AG09319 (cell line): ENCODE results near the gene RBCK1.
"Not testable (repeated sequence)": the region's sequence is repeated elsewhere in the genome, so short reads cannot be mapped to it uniquely, and the experiment has no call there.

Experiments used
- DNase-seq: peaks from one replicate; pipeline ENCODE4 v3.0.0-alpha.2; 2010; ENCODE audit warnings: low read depth; ENCODE audit errors: extremely low read depth
- TF ChIP-seq, protein P1 (sequence below): IDR thresholded peaks from 2 replicates; pipeline ENCODE4 v1.5.1; 2011; ENCODE audit warnings: low read depth, mild to moderate bottlenecking, inconsistent platforms, low read length, moderate library complexity

The RBCK1 gene

DNA sequence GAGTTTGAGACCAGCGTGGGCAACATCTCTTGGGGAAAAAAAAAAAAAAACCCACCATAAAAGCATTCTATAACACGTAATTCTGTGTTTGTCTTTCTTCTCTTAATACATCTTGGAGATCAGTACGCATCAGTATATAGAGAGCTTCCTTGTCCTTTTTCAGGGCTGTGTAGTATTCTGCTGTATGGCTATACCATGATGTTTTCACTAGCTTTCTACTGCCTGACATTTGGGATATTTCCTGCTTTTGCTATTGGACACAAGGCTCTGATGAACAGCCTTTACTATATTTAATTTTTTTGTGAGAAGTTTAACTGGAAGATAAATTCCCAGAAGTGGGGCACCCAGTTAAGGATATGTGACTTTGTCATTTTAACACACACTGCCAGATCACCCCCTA is 20.6 kb upstream of the RBCK1 start:
- DNase-seq: no peak
- TF ChIP-seq, protein P1, sequence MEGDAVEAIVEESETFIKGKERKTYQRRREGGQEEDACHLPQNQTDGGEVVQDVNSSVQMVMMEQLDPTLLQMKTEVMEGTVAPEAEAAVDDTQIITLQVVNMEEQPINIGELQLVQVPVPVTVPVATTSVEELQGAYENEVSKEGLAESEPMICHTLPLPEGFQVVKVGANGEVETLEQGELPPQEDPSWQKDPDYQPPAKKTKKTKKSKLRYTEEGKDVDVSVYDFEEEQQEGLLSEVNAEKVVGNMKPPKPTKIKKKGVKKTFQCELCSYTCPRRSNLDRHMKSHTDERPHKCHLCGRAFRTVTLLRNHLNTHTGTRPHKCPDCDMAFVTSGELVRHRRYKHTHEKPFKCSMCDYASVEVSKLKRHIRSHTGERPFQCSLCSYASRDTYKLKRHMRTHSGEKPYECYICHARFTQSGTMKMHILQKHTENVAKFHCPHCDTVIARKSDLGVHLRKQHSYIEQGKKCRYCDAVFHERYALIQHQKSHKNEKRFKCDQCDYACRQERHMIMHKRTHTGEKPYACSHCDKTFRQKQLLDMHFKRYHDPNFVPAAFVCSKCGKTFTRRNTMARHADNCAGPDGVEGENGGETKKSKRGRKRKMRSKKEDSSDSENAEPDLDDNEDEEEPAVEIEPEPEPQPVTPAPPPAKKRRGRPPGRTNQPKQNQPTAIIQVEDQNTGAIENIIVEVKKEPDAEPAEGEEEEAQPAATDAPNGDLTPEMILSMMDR: no peak

DNA sequence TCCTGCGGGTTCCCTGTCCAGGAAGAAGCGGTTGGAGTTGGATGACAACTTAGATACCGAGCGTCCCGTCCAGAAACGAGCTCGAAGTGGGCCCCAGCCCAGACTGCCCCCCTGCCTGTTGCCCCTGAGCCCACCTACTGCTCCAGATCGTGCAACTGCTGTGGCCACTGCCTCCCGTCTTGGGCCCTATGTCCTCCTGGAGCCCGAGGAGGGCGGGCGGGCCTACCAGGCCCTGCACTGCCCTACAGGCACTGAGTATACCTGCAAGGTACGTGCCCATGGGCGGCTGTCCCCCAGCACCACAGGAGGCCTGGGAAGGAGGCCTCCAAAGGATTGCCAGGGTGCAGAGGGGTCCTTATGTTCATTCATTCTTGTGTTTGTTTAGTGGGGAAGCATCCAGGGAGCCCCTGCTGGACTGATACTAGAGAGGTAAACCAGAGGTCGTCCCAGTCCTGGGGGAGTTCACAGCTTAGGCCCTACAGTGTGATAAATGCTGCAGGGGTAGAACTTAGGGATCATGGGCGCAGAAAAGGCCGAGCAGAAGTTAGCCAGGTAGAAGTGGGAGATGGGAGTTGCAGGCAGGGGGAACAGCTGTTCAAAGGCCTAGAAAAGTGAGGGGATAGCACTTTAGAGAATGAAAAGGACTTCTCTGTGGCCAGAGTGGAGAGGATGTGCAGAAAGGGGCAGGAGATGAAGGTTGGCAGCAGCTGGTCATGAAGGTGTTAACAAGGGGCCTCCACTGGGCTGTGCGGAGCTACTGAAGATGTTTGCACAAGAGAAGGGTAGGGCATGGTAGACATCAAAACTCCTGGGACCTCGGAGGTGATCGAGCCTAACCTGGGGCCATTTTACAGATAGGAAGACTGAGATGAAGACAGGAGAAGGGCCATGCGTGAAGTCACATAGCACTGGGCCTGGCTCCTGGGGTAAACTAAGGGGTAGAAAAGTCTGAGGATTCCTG is 19.8 kb upstream of the RBCK1 start:
- DNase-seq: no peak
- TF ChIP-seq, protein P1: no peak

DNA sequence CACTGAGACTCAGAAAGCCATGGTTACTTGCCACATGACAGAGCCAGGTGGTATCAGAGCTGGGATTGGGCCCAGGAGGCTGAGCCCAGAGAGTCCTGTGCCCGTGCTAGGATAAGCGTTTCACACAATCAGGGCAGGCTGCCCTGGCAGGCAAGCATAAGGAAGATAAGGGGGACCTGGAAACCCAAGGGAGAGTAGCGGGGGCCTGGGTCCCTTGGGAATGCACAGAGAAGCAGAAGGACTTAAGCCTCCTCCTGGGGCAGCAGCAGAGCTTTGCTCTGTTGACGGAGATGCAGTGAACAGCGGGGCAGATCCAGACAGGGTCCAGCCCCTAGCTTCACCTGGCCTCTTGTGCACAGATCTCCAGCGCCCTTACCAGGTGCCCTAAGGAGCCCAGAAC is 18.9 kb upstream of the RBCK1 start:
- TF ChIP-seq, protein P1: no peak
- DNase-seq: no peak

DNA sequence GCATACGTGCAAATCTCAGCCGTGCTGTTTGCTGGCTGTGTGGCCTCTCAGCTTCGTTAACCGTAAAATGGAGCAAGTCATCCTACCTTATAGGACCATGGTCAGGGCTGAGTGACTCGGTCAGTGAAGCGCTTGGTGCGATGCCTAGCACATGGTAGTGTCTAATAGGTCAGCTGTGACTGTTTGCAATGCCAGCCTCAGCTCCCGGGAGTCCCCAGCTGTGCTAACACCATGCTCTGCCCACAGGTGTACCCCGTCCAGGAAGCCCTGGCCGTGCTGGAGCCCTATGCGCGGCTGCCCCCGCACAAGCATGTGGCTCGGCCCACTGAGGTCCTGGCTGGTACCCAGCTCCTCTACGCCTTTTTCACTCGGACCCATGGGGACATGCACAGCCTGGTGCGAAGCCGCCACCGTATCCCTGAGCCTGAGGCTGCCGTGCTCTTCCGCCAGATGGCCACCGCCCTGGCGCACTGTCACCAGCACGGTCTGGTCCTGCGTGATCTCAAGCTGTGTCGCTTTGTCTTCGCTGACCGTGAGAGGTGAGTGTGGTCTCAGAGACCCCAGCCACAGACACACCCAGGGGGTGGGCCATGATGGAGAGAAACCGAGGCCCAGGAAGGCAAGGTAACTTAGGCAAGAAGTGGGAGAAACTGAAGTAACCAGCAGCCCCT is 16.9 kb upstream of the RBCK1 start:
- TF ChIP-seq, protein P1: no peak
- no peak for DNase-seq

DNA sequence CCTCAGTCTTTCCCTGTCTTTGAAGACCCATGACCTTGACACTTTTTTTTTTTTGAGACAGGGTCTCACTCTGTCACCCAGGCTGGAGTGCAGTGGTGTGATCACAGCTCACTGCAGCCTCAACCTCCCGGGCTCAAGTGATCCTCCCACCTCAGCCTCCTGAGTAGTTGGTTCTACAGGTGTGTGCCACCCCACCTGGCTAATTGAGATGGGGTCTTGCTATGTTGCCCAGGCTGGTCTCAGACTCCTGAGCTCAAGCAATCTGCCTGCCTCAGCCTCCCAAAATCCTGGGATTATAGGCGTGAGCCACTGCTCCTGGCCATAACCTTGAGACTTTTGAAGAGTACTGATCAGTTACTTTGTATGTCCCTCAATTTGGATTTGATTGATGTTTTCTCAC is 14.8 kb upstream of the RBCK1 start:
- not testable (repeated sequence) for DNase-seq

DNA sequence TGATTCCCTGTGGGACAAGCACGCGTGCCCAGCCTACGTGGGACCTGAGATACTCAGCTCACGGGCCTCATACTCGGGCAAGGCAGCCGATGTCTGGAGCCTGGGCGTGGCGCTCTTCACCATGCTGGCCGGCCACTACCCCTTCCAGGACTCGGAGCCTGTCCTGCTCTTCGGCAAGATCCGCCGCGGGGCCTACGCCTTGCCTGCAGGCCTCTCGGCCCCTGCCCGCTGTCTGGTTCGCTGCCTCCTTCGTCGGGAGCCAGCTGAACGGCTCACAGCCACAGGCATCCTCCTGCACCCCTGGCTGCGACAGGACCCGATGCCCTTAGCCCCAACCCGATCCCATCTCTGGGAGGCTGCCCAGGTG is 11.9 kb upstream of the RBCK1 start:
- TF ChIP-seq, protein P1: no peak
- DNase-seq: no peak

DNA sequence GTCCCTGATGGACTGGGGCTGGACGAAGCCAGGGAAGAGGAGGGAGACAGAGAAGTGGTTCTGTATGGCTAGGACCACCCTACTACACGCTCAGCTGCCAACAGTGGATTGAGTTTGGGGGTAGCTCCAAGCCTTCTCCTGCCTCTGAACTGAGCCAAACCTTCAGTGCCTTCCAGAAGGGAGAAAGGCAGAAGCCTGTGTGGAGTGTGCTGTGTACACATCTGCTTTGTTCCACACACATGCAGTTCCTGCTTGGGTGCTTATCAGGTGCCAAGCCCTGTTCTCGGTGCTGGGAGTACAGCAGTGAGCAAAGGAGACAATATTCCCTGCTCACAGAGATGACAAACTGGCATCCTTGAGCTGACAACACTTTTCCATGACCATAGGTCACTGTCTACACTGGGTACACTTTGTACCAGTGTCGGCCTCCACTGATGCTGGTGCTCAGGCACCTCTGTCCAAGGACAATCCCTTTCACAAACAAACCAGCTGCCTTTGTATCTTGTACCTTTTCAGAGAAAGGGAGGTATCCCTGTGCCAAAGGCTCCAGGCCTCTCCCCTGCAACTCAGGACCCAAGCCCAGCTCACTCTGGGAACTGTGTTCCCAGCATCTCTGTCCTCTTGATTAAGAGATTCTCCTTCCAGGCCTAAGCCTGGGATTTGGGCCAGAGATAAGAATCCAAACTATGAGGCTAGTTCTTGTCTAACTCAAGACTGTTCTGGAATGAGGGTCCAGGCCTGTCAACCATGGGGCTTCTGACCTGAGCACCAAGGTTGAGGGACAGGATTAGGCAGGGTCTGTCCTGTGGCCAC is 11.3 kb upstream of the RBCK1 start:
- TF ChIP-seq, protein P1: no peak
- no peak for DNase-seq
